ENCODE measurements around the gene PLXNB3.

DNA sequence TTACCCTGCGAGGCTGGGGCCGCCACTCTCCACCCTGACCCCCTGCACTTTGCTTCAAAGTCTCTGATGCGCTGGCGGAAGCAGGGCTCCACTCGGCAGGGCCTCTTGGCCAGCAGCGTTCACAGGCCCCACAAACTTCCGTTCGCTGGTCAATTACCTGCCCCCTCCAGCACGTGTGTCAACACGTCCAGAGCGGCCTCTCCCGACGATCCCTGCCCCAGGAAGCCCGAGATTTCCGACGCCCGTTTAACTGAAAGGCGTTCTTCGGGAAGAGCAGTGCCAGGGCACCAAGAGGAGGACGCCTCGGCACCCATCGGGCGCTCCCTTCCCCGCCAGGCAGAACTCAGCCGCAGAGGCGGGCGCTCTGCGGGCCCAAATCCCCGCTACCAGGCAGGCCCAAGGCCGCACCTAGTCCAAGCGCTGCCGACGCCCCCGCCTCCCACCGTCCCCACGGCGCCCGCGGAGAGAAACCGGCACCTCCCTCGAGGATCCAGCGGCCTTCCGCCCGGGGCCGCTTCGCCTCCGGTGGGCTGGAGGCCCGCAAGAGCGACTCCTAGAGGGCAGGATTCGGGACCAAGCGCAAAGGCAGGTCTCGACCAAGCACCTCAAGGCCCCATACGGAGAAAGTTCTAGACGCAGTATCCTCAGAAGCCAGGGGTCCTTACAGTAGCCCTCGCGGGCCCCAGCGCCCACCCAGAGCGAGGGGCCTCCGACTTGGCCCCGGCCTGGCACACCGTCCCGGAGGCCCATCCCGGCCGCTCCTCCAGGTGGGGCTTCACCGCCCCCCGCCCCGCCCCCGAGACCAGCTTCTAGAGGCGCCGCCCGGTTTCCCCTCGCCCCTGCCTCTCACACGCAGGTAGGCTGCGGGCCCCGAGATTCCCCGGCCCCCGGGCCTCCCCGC lies 40.4 kb upstream of the PLXNB3 start:
- TF ChIP-seq POLR2A (IDR thresholded peaks at IDR 0.05), result peak in 1 of 2 donors; percentile 22
- TF ChIP-seq, protein P1, sequence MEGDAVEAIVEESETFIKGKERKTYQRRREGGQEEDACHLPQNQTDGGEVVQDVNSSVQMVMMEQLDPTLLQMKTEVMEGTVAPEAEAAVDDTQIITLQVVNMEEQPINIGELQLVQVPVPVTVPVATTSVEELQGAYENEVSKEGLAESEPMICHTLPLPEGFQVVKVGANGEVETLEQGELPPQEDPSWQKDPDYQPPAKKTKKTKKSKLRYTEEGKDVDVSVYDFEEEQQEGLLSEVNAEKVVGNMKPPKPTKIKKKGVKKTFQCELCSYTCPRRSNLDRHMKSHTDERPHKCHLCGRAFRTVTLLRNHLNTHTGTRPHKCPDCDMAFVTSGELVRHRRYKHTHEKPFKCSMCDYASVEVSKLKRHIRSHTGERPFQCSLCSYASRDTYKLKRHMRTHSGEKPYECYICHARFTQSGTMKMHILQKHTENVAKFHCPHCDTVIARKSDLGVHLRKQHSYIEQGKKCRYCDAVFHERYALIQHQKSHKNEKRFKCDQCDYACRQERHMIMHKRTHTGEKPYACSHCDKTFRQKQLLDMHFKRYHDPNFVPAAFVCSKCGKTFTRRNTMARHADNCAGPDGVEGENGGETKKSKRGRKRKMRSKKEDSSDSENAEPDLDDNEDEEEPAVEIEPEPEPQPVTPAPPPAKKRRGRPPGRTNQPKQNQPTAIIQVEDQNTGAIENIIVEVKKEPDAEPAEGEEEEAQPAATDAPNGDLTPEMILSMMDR (IDR thresholded peaks at IDR 0.05), result no peak

All from adrenal gland (tissue), 5 donors.